Common myeloid progenitor, CD34-positive (primary cell): ENCODE data around the gene PER1.

Experiments
- CTCF ChIA-PET: fragments of 350-600 bp; sonication (Branson Sonifier 250); formaldehyde crosslinking; loops from one replicate; lab custom pipeline; 2021; ENCODE audit warnings: antibody characterized with exemption; lab: Charles Lee
- POLR2A ChIA-PET: fragments of 350-600 bp; sonication (Branson Sonifier 250); formaldehyde crosslinking; loops from one replicate; lab custom pipeline; 2021; ENCODE audit warnings: antibody characterized with exemption; lab: Charles Lee
- DNase-seq, 3 donors: peaks; one replicate each; pipeline versions ENCODE4 v3.0.0 to v3.0.0-alpha.2; 2013
- H3K27ac ChIP-seq, 2 experiments: 1 replicate in 1 of 2; 2 replicates in 1 of 2; pipeline ENCODE4 v1.7.0; 2013; ENCODE audit warnings: inconsistent platforms in 2 of 2, low read length in 2 of 2, mild to moderate bottlenecking in 2 of 2, low read depth in 1 of 2, moderate library complexity in 1 of 2; ENCODE audit not compliant: severe bottlenecking in 2 of 2, insufficient read depth in 1 of 2, poor library complexity in 1 of 2
- H3K27me3 ChIP-seq, 5 experiments: replicated peaks in 2 of 5; 1 replicate in 3 of 5; 2 replicates in 2 of 5; pipeline versions ENCODE4 v1.6.1 to v1.7.0; 2013; ENCODE audit warnings: low read length in 4 of 5, mild to moderate bottlenecking in 2 of 5, moderate library complexity in 2 of 5, inconsistent platforms in 1 of 5; ENCODE audit not compliant: insufficient read depth in 5 of 5, control insufficient read depth in 4 of 5
- H3K36me3 ChIP-seq, 4 experiments: 1 replicate in 2 of 4; 2 replicates in 2 of 4; pipeline versions ENCODE4 v1.6.1 to v1.7.0; 2013; ENCODE audit warnings: low read length in 3 of 4, control low read depth in 1 of 4, mild to moderate bottlenecking in 1 of 4; ENCODE audit not compliant: control insufficient read depth in 4 of 4, insufficient read depth in 4 of 4
- H3K4me1 ChIP-seq, 4 experiments: 1 replicate in 3 of 4; 2 replicates in 1 of 4; pipeline versions ENCODE4 v1.6.1 to v1.7.1; 2013; ENCODE audit warnings: low read length in 3 of 4, mild to moderate bottlenecking in 3 of 4, control low read depth in 1 of 4, inconsistent platforms in 1 of 4, moderate library complexity in 1 of 4; ENCODE audit not compliant: control insufficient read depth in 4 of 4, insufficient read depth in 4 of 4; ENCODE audit errors: control extremely low read depth in 1 of 4
- H3K4me3 ChIP-seq, 7 experiments: 1 replicate in 4 of 7; 2 replicates in 3 of 7; pipeline versions ENCODE4 v1.5.1 to v1.7.0; 2013; ENCODE audit warnings: mild to moderate bottlenecking in 7 of 7, low read length in 6 of 7, moderate library complexity in 6 of 7, inconsistent platforms in 2 of 7, low read depth in 2 of 7, control low read depth in 1 of 7; ENCODE audit not compliant: insufficient read depth in 4 of 7, control insufficient read depth in 1 of 7; ENCODE audit errors: extremely low read depth in 1 of 7
- H3K9me3 ChIP-seq, 5 experiments: 1 replicate in 4 of 5; 2 replicates in 1 of 5; pipeline versions ENCODE4 v1.6.1 to v1.7.1; 2013; ENCODE audit warnings: low read length in 4 of 5, mild to moderate bottlenecking in 2 of 5, inconsistent platforms in 1 of 5, low read depth in 1 of 5, moderate library complexity in 1 of 5; ENCODE audit not compliant: control insufficient read depth in 4 of 5, insufficient read depth in 2 of 5; ENCODE audit errors: control extremely low read depth in 1 of 5
- WGBS: methylation state at CpG from one replicate; pipeline ENCODE4 v1.1.5; 2013; ENCODE audit not compliant: insufficient coverage; 5-methylcytosine and 5-hydroxymethylcytosine counted together

The PER1 gene

DNA sequence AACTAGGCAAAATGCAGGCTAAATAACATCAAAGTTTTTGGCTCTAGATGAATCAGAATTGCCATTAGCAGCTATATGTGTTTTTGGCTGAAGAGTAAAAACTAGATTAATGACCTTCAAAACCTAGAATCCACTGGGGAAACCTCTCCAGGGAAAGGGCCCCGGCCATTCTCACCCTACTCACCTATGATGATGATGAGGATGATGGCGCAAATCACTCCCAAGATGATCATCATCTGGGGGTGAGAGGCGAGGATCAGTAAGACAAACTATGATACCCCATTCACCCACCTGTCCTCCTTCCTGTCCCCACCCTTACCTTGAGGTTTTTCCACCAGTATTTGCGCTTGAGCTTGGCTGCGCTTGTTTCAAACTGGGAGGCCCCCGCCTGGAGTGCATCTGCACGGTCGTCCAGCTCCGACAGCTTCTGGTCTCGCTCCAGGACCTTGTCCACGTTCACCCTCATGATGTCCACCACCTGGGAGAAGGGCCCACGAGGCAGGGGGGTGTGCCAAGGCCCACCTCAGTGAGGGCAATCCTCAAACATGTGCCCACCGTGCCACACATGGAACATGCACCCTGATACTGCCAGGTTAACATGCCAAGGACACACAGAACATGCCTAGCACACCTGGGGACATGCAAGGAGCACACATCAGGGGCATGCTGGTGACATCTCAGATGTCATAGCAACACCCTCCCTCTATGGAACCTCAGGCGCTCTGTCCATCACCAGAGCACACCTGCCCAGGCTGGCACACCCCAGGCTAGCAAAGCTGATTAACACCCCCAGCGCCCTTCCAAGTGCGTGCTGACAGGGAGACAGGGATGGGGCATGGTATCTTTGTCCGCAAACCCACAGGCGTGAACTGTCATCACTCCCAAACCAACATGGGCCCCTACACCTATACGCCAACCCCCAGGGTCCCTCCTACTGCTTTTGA lies 9.4 kb upstream of the PER1 start:
- no peaks in the 10 kb centered on the region for H3K27me3 ChIP-seq
- CTCF ChIA-PET: interaction anchor here (1.5 to 19.3 kb wide), 6 partner anchors 12 to 102 kb away, joined by 3 to 292 read pairs (median 9); partner anchors contain the start of genes HES7 and PER1
- DNase-seq: no peak
- peak overlapping the region; percentile 74 to 98 (median 90) for H3K4me3 ChIP-seq
- POLR2A ChIA-PET: interaction anchor here (0.6 to 5.0 kb wide), 3 partner anchors 12 to 131 kb away, joined by 3 to 44 read pairs (median 4); no protein-coding TSS in a partner anchor
- H3K4me1 ChIP-seq: peaks cover 8 to 54% (median 47%) of the 10 kb centered on the region in 4 experiments
- WGBS: 75% methylated on average over 14 of the region's 19 CpGs
- peaks cover 0 to 28% (median 18%) of the 10 kb centered on the region in 4 experiments for H3K36me3 ChIP-seq
- H3K27ac ChIP-seq: peak overlapping the region; percentile 72 to 88
- H3K9me3 ChIP-seq: no peaks in the 10 kb centered on the region

DNA sequence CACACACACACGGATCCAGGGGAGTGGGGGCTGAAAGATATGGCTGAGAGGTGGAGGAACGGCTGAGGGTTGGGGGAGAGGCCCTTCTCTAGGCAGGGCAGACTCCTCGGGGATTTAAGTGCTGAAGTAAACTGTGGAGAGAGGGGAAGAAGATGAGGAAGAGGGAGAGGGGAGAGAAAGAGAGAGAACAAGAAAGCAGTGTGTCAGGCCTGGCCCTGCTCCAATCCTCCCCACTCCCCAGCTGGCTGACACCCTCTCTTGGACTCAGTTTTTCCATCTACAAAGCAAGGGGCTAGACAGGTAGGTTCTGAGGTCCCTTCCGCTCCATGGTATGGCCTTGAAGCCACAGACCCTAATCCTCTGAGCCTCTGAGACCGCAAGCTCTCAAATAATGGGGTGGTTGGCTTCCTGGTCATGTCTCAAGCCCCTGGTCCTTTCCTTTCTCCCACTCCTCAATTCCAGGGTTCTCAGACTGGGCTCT lies 8.6 kb upstream of the PER1 start:
- Histone ChIP-seq H3K36me3 (peaks cover 0 to 28% (median 18%) of the 10 kb centered on the region in 4 experiments), H3K4me1 (peaks cover 8 to 57% (median 50%) of the 10 kb centered on the region in 4 experiments), H3K27ac (peak overlapping the region in 1 of 2 experiments; percentile 88), H3K4me3 (no peak overlapping the region), H3K27me3 (no peaks in the 10 kb centered on the region), H3K9me3 (no peaks in the 10 kb centered on the region)
- WGBS: 84% methylated on average over 4 of the region's 5 CpGs
- POLR2A ChIA-PET: interaction anchor here (0.6 to 5.0 kb wide), 5 partner anchors 12 to 130 kb away, joined by 3 to 44 read pairs (median 3); no protein-coding TSS in a partner anchor
- DNase-seq: no peak
- CTCF ChIA-PET: interaction anchor here (1.5 to 19.3 kb wide), 6 partner anchors 12 to 101 kb away, joined by 3 to 292 read pairs (median 9); partner anchors contain the start of genes HES7 and PER1

- Histone ChIP-seq H3K4me1 (peaks cover 10 to 63% (median 56%) of the 10 kb centered on the region in 4 experiments), H3K4me3 (no peak overlapping the region), H3K27me3 (no peaks in the 10 kb centered on the region), H3K9me3 (no peaks in the 10 kb centered on the region), H3K27ac (no peak overlapping the region), H3K36me3 (peaks cover 0 to 28% (median 18%) of the 10 kb centered on the region in 4 experiments)
- ChIA-PET CTCF (interaction anchor here (1.5 to 19.3 kb wide), 6 partner anchors 13 to 100 kb away, joined by 4 to 292 read pairs (median 9); partner anchors contain the start of genes HES7 and PER1), POLR2A (interaction anchor here (0.7 to 5.0 kb wide), 3 partner anchors 13 to 38 kb away, joined by 3 to 44 read pairs (median 3); no protein-coding TSS in a partner anchor)
- WGBS: 90% methylated on average over 4 of the region's 4 CpGs
- DNase-seq: no peak
Measured at GRCh38 chr17:8160224-8160577, 8.0 kb upstream of the PER1 start.

DNA sequence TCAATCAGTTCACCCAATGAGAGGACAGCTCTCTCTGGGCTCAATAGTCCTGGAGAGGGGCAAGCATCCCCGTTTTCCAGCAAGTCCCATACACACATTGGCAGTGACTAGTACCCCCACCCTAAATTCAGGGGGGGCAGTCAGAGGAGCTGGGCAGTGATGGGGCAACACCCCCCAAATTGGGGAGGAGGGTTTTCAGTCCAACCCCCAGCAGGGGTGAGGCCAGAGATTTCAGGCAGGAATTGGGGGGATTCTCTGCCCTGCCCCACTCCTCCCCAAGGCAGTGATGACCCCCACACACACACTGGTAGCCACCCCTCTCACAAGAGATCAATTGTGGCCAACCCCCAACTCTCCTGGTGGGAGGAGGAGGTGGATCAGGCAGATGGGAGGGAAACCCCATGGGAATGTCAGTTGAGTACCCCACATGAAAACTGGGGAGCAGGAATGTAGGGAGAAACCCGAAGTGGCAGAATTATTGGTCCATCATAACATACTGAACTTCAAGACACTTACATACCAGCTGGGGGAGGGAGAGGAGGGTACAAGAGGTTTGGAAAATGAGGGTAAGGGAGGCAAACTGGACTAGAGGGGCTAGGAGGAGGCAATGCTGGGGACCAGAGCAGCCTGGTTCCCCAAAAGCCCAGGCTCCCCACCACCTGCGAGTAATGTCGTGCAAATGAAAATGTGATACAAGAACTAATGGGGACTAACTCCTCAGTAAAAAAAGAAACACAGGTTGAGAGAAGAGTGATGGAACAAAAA lies 7.4 kb upstream of the PER1 start:
- peaks cover 14 to 63% (median 58%) of the 10 kb centered on the region in 4 experiments for H3K4me1 ChIP-seq
- H3K9me3 ChIP-seq: no peaks in the 10 kb centered on the region
- WGBS: 100% methylated on average over 1 of the region's 4 CpGs
- no peak overlapping the region for H3K27ac ChIP-seq
- H3K36me3 ChIP-seq: peaks cover 0 to 28% (median 18%) of the 10 kb centered on the region in 4 experiments
- no peak overlapping the region for H3K4me3 ChIP-seq
- ChIA-PET POLR2A (interaction anchor here (0.8 to 5.0 kb wide), 6 partner anchors 9 to 28 kb away, joined by 3 to 44 read pairs (median 3); no protein-coding TSS in a partner anchor), CTCF (interaction anchor here (1.4 to 19.3 kb wide), 8 partner anchors 10 to 100 kb away, joined by 3 to 292 read pairs (median 6); partner anchors contain the start of genes HES7 and PER1)
- no peak for DNase-seq
- no peaks in the 10 kb centered on the region for H3K27me3 ChIP-seq

DNA sequence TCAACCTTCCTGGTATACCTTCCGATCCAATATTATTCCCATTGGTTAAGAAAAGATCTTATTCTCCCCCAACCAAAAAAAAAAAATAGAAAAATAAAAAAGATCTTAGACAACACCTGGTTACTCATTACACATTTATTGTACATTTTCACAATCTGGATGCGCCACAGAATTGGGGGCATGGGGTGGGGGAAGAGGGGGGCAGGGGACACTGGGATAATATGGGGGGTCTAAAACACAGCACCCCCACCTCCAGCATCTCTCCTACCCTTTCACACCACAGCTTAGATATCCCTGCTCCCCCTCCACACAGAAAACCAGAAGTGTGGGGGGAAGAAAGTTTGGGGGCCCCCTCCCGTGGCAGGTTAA lies 6.8 kb upstream of the PER1 start:
- H3K36me3 ChIP-seq: peaks cover 0 to 28% (median 18%) of the 10 kb centered on the region in 4 experiments
- H3K27me3 ChIP-seq: no peaks in the 10 kb centered on the region
- no peak overlapping the region for H3K4me3 ChIP-seq
- WGBS: no CpG with 5 or more reads among the region's 3 CpGs
- CTCF ChIA-PET: interaction anchor here (0.6 to 19.3 kb wide), 10 partner anchors 11 to 556 kb away, joined by 3 to 292 read pairs (median 5); partner anchors contain the start of genes HES7 and PER1
- POLR2A ChIA-PET: interaction anchor here (0.8 to 3.6 kb wide), 6 partner anchors 8 to 29 kb away, joined by 3 to 33 read pairs (median 3); no protein-coding TSS in a partner anchor
- peaks cover 13 to 63% (median 58%) of the 10 kb centered on the region in 4 experiments for H3K4me1 ChIP-seq
- H3K27ac ChIP-seq: no peak overlapping the region
- no peak for DNase-seq
- H3K9me3 ChIP-seq: no peaks in the 10 kb centered on the region
